KOPT-K1 (cell line): Measurements from ENCODE around the gene ZNF793.

Source experiments
- H3K27ac ChIP-seq: fragments of 200-600 bp; sonication (generic); 2 replicates; pipeline ENCODE4 v1.5.1; 2016; ENCODE audit warnings: antibody characterized with exemption, mild to moderate bottlenecking, low read depth, low read length; ENCODE audit not compliant: poor library complexity, severe bottlenecking
- H3K36me3 ChIP-seq: fragments of 200-600 bp; sonication (generic); 2 replicates; pipeline ENCODE4 v1.5.1; 2017; ENCODE audit warnings: antibody characterized with exemption, mild to moderate bottlenecking, low read length, moderate library complexity; ENCODE audit not compliant: insufficient read depth
- H3K9me3 ChIP-seq: fragments of 200-600 bp; sonication (generic); 2 replicates; pipeline ENCODE4 v1.5.1; 2017; ENCODE audit warnings: antibody characterized with exemption, low read length, mild to moderate bottlenecking; ENCODE audit not compliant: insufficient read depth, poor library complexity, severe bottlenecking

Gene ZNF793

GRCh38 chr19:37519890-37520289 lies 13.2 kb downstream of the ZNF793 start:
- H3K36me3 ChIP-seq = no peaks in the 10 kb centered on the region

DNA sequence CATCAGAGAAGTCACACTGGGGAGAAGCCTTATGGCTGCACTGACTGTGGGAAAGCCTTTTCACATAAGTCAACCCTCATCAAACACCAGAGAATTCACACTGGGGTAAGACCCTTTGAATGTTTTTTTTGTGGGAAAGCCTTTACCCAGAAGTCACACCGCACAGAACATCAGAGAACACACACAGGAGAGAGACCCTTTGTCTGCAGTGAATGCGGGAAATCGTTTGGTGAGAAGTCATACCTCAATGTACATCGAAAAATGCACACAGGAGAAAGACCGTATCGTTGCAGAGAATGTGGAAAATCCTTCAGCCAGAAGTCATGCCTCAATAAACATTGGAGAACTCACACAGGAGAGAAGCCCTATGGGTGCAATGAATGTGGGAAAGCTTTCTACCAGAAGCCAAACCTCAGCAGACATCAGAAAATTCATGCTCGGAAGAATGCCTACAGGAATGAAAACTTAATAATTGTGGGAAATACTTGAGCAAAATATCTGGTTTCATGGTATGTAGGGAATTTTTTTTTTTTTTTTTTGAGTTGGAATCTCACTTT lies 30.7 kb downstream of the ZNF793 start:
- Histone ChIP-seq H3K27ac (no peak overlapping the region), H3K36me3 (no peaks in the 10 kb centered on the region), H3K9me3 (peaks cover 53% of the 10 kb centered on the region)

More at GRCh38 chr19:37519890-37520289, 13.2 kb downstream of the ZNF793 start:
- Histone ChIP-seq H3K27ac (no peak overlapping the region), H3K9me3 (peaks cover 34% of the 10 kb centered on the region)

- Histone ChIP-seq H3K27ac (no peak overlapping the region), H3K9me3 (peaks cover 75% of the 10 kb centered on the region), H3K36me3 (no peaks in the 10 kb centered on the region)
Observed at GRCh38 chr19:37551129-37551993, 44.6 kb downstream of the ZNF793 start.

DNA sequence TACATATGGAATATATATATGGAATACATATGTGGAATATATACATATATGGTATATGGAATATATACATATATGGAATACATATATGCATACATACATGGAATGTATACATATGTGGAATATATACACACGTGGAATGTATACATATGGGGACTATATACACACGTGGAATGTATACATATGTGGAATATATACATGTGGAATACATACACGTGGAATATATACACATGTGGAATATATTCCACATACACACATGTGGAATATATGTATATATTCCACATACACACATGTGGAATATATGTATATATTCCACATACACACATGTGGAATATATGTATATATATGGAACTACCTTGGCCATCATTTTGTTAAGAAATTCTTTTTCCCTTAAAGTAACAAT lies 56.8 kb downstream of the ZNF793 start:
- Histone ChIP-seq H3K27ac (no peak overlapping the region), H3K36me3 (peaks cover 10% of the 10 kb centered on the region), H3K9me3 (peaks cover 96% of the 10 kb centered on the region)

- Histone ChIP-seq H3K9me3 (peaks cover 97% of the 10 kb centered on the region), H3K27ac (no peak overlapping the region), H3K36me3 (peaks cover 10% of the 10 kb centered on the region)
Observed at GRCh38 chr19:37564624-37565369, 58.1 kb downstream of the ZNF793 start.

DNA sequence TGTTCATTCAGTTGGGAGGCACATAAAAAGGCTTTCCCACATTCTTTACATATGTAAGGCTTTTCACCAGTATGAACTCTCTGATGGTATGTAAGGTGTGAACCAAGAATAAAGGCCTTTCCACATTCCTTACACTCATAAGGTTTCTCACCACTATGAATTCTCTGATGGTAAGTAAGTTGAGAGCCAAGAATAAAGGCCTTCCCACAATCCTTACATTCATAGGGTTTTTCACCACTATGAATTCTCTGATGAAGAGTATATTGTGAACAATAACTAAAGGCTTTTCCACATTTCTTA lies 58.6 kb downstream of the ZNF793 start:
- Histone ChIP-seq H3K27ac (no peak overlapping the region), H3K9me3 (peaks cover 100% of the 10 kb centered on the region), H3K36me3 (peaks cover 10% of the 10 kb centered on the region)

DNA sequence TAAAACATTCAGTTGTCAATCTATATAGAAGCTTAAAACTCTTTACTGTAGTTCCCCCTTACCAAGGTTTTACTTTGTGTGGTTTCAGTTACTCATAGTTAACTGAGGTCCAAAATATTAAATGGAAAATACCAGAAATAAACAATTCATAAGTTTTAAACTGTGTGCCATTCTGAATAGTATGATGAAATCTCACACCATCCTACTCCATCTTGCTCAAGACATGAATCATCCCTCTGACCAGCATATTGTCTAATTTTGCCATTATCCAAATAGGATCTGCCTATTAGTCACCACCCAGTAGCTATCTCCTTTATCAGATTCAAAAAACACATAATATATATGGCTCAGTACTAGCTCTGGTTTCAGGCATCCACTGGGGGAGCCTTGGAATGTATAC lies 65.5 kb downstream of the ZNF793 start:
- no peak overlapping the region for H3K27ac ChIP-seq
- H3K9me3 ChIP-seq = peaks cover 64% of the 10 kb centered on the region
- H3K36me3 ChIP-seq = peaks cover 4% of the 10 kb centered on the region; the same call in 1 of the 2 replicates

DNA sequence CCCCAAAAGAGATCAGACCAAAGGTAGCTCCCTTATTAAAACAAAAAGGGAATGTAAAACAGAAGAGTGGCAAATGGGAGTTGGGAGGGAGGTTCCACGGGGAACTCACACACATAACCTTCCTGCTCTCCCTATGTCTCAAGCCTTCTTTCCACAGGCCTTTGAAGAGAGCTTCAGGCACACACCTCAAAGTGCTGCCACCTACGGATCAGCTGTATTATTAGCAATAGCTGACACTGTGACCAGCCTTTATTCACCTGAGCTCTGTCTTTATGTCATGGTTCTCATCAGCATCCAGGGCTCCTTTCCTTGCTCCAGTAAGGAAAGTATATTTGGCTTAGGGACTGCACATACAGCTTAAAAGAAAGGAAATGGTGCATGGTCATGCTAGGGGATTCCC lies 76.6 kb downstream of the ZNF793 start:
- Histone ChIP-seq H3K36me3 (peaks cover 53% of the 10 kb centered on the region; the same call in 1 of the 2 replicates), H3K9me3 (peaks cover 87% of the 10 kb centered on the region), H3K27ac (no peak overlapping the region)
